Esophagus muscularis mucosa (tissue), 4 donors: ENCODE results near the gene FAM98C. TPM values are rescaled to one million over a fixed set of nuclear protein-coding genes. Genes with fewer than 3 reads are reported as not detected.
"Not testable (repeated sequence)": the region's sequence is repeated elsewhere in the genome, so short reads cannot be mapped to it uniquely, and the experiment has no call there.

ENCODE experiments used
- DNase-seq: peaks from one replicate; pipeline ENCODE4 v3.0.0-alpha.2; 2017; ENCODE audit errors: extremely low spot score
- H3K27ac ChIP-seq, 4 donors: fragments of 200-600 bp; sonication (generic); replicated peaks in 1 of 4; 1 replicate in 3 of 4; 2 replicates in 1 of 4; pipeline ENCODE4 v1.5.1; 2016 to 2019; ENCODE audit warnings: mild to moderate bottlenecking in 1 of 4
- H3K27me3 ChIP-seq, 4 donors: fragments of 200-600 bp; sonication (generic); one replicate each; pipeline versions ENCODE4 v1.5.1 to v1.6.0; 2016 to 2019
- H3K36me3 ChIP-seq, 4 donors: fragments of 200-600 bp; sonication (generic); one replicate each; pipeline ENCODE4 v1.5.1; 2016 to 2019
- H3K4me1 ChIP-seq, 4 donors: fragments of 200-600 bp; sonication (generic); one replicate each; pipeline ENCODE4 v1.5.1; 2016 to 2019
- H3K4me3 ChIP-seq, 4 donors: fragments of 200-600 bp; sonication (generic); 1 replicate in 2 of 4; 2 replicates in 2 of 4; pipeline ENCODE4 v1.5.1; 2016 to 2019; ENCODE audit warnings: mild to moderate bottlenecking in 4 of 4, moderate library complexity in 1 of 4
- H3K9me3 ChIP-seq, 4 donors: fragments of 200-600 bp; sonication (generic); 1 replicate in 3 of 4; 2 replicates in 1 of 4; pipeline ENCODE4 v1.5.1; 2016 to 2019
- CTCF ChIP-seq, 3 experiments: fragments of 200-600 bp in 2 of 3; fragments of 450-650 bp in 1 of 3; sonication (generic) in 2 of 3; IDR thresholded peaks; one replicate each; pipeline ENCODE4 v1.5.1; 2017 to 2019; ENCODE audit warnings: antibody characterized with exemption in 3 of 3, mild to moderate bottlenecking in 2 of 3, moderate library complexity in 1 of 3
- EP300 ChIP-seq: sonication (generic); formaldehyde crosslinking; IDR thresholded peaks from one replicate; pipeline ENCODE4 v1.6.1; 2017; ENCODE audit warnings: antibody characterized with exemption
- POLR2A ChIP-seq: fragments of 450-650 bp; IDR thresholded peaks from one replicate; pipeline ENCODE4 v1.6.1; 2017; ENCODE audit warnings: antibody characterized with exemption, moderate library complexity, mild to moderate bottlenecking, low read depth
- POLR2AphosphoS5 ChIP-seq, 2 donors: sonication (generic); formaldehyde crosslinking; IDR thresholded peaks; one replicate each; pipeline ENCODE4 v1.6.1; 2017; ENCODE audit warnings: antibody characterized with exemption in 2 of 2
- WGBS: methylation state at CpG from one replicate; pipeline ENCODE4 v1.1.5; 2018; 5-methylcytosine and 5-hydroxymethylcytosine counted together
- intact Hi-C: fragments of 100-400 bp; cut with DNase I; formaldehyde crosslinking; loops from one replicate; pipeline ENCODE4 v1.15.1; 2023
- total RNA-seq, 4 donors: library from RNA; depleted of rRNA; stranded (reverse); fragments of >200 nt; gene quantifications; one replicate each; pipeline versions ENCODE4 v1.1.0 to v1.2.1, GENCODE V29; 2016

The FAM98C gene
- total RNA-seq, 4 donors from 2014 or later, result 16.2 to 22.0 (median 19.7) TPM

- H3K36me3 ChIP-seq, result peaks cover 6 to 44% (median 23%) of the 10 kb centered on the region in 4 donors
- peaks cover 0 to 19% (median 9%) of the 10 kb centered on the region in 4 donors for H3K27me3 ChIP-seq
- H3K27ac ChIP-seq, result no peak overlapping the region
- WGBS, result 93% methylated on average over 3 of the region's 6 CpGs
- DNase-seq, result no peak
- no peak overlapping the region for H3K4me3 ChIP-seq
- TF ChIP-seq POLR2AphosphoS5 (IDR thresholded peaks at IDR 0.05) (no peak), EP300 (no peak), CTCF (IDR thresholded peaks at IDR 0.05) (no peak), POLR2A (no peak)
- H3K4me1 ChIP-seq, result peaks cover 5 to 20% (median 16%) of the 10 kb centered on the region in 4 donors
- intact Hi-C loops, result loop anchor here (5.0 kb wide), 3 partner anchors 112 to 527 kb away; partner anchors contain the start of genes EIF3K, MAP4K1, MRPS12 and SARS2
- H3K9me3 ChIP-seq, result no peaks in the 10 kb centered on the region
These were observed 2.0 kb downstream of the FAM98C start for GRCh38 chr19:38404858-38405257.

GRCh38 chr19:38405276-38405675 lies 2.4 kb downstream of the FAM98C start:
- Histone ChIP-seq H3K9me3 (no peaks in the 10 kb centered on the region), H3K36me3 (peaks cover 6 to 44% (median 23%) of the 10 kb centered on the region in 4 donors), H3K4me1 (peaks cover 5 to 20% (median 16%) of the 10 kb centered on the region in 4 donors), H3K27ac (no peak overlapping the region), H3K27me3 (peaks cover 0 to 15% (median 5%) of the 10 kb centered on the region in 4 donors), H3K4me3 (no peak overlapping the region)
- 98% methylated on average over 8 of the region's 8 CpGs for WGBS
- intact Hi-C loops, result no loop called here
- no peak for DNase-seq
- TF ChIP-seq EP300 (no peak), POLR2A (no peak), POLR2AphosphoS5 (IDR thresholded peaks at IDR 0.05) (no peak), CTCF (IDR thresholded peaks at IDR 0.05) (no peak)

- WGBS, result 46% methylated on average over 7 of the region's 7 CpGs
- no peak overlapping the region for H3K27ac ChIP-seq
- H3K4me1 ChIP-seq, result peaks cover 0 to 2% (median 0%) of the 10 kb centered on the region in 4 donors
- TF ChIP-seq POLR2A (no peak), POLR2AphosphoS5 (IDR thresholded peaks at IDR 0.05) (no peak), CTCF (IDR thresholded peaks at IDR 0.05) (no peak), EP300 (no peak)
- no peak overlapping the region for H3K4me3 ChIP-seq
- H3K9me3 ChIP-seq, result no peaks in the 10 kb centered on the region
- peaks cover 0 to 14% (median 0%) of the 10 kb centered on the region in 4 donors for H3K27me3 ChIP-seq
- DNase-seq, result no peak
- intact Hi-C loops, result no loop called here
- peaks cover 6 to 43% (median 21%) of the 10 kb centered on the region in 4 donors for H3K36me3 ChIP-seq
These were observed 6.8 kb downstream of the FAM98C start for GRCh38 chr19:38409631-38410133.

GRCh38 chr19:38410407-38410806 lies 7.5 kb downstream of the FAM98C start:
- H3K36me3 ChIP-seq, result peaks cover 6 to 36% (median 16%) of the 10 kb centered on the region in 4 donors

GRCh38 chr19:38411041-38411712 lies 8.3 kb downstream of the FAM98C start:
- no peaks in the 10 kb centered on the region for H3K9me3 ChIP-seq
- WGBS, result 92% methylated on average over 12 of the region's 13 CpGs
- no peak overlapping the region for H3K27ac ChIP-seq
- no peak for DNase-seq
- no peaks in the 10 kb centered on the region for H3K4me1 ChIP-seq
- H3K27me3 ChIP-seq, result peaks cover 0 to 23% (median 0%) of the 10 kb centered on the region in 4 donors
- TF ChIP-seq POLR2A (no peak), EP300 (no peak), CTCF (IDR thresholded peaks at IDR 0.05) (no peak), POLR2AphosphoS5 (IDR thresholded peaks at IDR 0.05) (no peak)
- intact Hi-C loops, result no loop called here
- no peak overlapping the region for H3K4me3 ChIP-seq
- H3K36me3 ChIP-seq, result peaks cover 6 to 29% (median 11%) of the 10 kb centered on the region in 4 donors

More at GRCh38 chr19:38410407-38410806, 7.5 kb downstream of the FAM98C start:
- H3K4me1 ChIP-seq, intact Hi-C loops, DNase-seq, H3K27ac ChIP-seq, H3K4me3 ChIP-seq, H3K9me3 ChIP-seq: not testable (repeated sequence)
- H3K27me3 ChIP-seq, result peaks cover 0 to 19% (median 0%) of the 10 kb centered on the region in 4 donors
- WGBS, result 83% methylated on average over 6 of the region's 6 CpGs

GRCh38 chr19:38411898-38412297 lies 9.0 kb downstream of the FAM98C start:
- WGBS, result 89% methylated on average over 5 of the region's 5 CpGs
- intact Hi-C loops, H3K9me3 ChIP-seq, H3K4me1 ChIP-seq, H3K27ac ChIP-seq, DNase-seq, H3K4me3 ChIP-seq: not testable (repeated sequence)
- Histone ChIP-seq H3K27me3 (peaks cover 0 to 29% (median under 1%) of the 10 kb centered on the region in 4 donors), H3K36me3 (peaks cover 4 to 22% (median 6%) of the 10 kb centered on the region in 4 donors)
